GM13977 (cell line): ENCODE data around the gene CDR2.
"Not testable (repeated sequence)": the region's sequence is repeated elsewhere in the genome, so short reads cannot be mapped to it uniquely, and the experiment has no call there.

Experiments
- DNase-seq: peaks from one replicate; pipeline ENCODE4 v3.0.0; 2012; ENCODE audit warnings: low spot score
- in situ Hi-C: fragments of 300-500 bp; cut with MboI; formaldehyde crosslinking; loops from one replicate; pipeline ENCODE4 v1.12.0; 2022; ENCODE audit warnings: low sequenced_read_pairs, low pct_unique_long_range_greater_than_20kb, mixed read lengths, inconsistent platforms; ENCODE audit not compliant: unreplicated experiment
- TF ChIP-seq, protein P1 (sequence below): IDR thresholded peaks from 2 replicates; pipeline ENCODE4 v1.5.1; 2012; ENCODE audit warnings: mild to moderate bottlenecking, control low read depth; ENCODE audit not compliant: insufficient read depth; ENCODE audit errors: extremely low read depth, missing control alignments

Gene CDR2

DNA sequence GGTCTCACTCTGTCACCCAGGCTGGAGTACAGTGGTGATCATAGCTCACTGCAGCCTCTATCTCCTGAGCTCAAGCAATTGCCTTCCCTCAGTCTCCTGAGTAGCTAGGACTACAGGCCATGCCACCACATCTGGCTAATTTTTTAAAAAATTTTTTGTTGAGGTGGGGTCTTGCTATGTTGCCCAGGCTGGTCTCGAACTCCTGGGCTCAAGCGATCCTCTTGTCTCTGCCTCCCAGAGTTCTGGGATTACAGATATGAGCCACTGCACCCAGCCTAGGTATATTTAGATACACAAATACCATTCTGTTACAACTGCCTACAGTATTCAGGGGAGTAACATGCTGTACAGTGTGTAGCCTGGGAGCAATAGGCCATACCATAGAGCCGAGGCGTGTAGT lies 62.9 kb downstream of the CDR2 start:
- in situ Hi-C loops, result no loop called here
- TF ChIP-seq, protein P1, sequence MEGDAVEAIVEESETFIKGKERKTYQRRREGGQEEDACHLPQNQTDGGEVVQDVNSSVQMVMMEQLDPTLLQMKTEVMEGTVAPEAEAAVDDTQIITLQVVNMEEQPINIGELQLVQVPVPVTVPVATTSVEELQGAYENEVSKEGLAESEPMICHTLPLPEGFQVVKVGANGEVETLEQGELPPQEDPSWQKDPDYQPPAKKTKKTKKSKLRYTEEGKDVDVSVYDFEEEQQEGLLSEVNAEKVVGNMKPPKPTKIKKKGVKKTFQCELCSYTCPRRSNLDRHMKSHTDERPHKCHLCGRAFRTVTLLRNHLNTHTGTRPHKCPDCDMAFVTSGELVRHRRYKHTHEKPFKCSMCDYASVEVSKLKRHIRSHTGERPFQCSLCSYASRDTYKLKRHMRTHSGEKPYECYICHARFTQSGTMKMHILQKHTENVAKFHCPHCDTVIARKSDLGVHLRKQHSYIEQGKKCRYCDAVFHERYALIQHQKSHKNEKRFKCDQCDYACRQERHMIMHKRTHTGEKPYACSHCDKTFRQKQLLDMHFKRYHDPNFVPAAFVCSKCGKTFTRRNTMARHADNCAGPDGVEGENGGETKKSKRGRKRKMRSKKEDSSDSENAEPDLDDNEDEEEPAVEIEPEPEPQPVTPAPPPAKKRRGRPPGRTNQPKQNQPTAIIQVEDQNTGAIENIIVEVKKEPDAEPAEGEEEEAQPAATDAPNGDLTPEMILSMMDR, result no peak

DNA sequence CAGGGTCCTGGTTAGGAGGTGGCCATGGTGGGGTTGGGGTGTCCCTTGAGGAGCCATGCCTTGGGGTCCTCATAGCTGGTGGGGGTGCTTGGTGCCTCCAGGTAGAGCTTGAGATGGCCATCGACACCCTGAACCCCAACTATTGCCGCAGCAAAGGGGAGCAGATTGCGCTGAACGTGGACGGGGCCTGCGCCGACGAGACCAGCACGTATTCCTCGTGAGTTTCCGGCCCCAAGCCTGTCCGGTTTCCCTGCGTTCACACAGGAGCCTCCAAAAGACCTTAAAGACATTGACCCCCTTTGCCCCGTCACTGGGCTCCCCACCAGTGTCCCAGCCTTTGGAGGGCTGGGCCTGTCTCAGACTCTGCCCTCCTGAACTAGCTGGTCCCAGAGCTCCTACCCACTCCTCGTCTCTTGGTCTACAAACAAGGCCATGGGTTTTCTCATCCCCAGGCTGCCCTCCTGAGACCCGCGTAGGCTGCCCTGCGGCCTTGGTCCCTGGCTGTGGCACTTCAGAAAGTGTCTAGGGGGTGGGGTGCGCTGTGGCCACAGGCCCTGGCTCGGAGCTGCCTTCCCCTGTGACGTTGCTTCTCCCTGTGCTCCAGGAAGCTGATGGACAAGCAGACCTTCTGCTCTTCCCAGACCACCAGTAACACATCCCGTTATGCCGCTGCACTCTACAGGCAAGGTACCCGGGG lies 65.4 kb downstream of the CDR2 start:
- in situ Hi-C loops, result no loop called here
- no peak for DNase-seq
- TF ChIP-seq, protein P1, result no peak

More for the DNA sequence above, 62.9 kb downstream of the CDR2 start:
- DNase-seq, result no peak

DNA sequence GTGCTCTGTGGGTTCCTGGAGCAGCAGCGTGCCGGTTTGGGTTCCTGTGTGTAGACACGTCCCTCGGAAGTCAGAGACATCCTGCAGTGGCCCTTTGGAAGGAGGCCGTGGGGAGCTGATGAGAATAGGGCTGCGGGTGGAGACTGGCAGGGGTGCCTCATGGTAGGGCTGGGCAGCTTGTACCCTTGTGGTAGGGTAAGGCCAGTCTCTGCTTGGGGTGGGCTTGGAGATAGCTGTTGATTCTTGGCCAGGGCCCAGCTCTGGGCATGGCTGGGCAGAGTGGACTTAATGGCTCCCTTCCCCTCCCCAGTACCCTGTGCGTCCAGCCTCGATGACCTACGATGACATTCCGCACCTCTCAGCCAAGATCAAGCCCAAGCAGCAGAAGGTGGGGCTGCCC lies 66.6 kb downstream of the CDR2 start:
- no peak for DNase-seq
- in situ Hi-C loops, result no loop called here
- TF ChIP-seq, protein P1, result no peak

DNA sequence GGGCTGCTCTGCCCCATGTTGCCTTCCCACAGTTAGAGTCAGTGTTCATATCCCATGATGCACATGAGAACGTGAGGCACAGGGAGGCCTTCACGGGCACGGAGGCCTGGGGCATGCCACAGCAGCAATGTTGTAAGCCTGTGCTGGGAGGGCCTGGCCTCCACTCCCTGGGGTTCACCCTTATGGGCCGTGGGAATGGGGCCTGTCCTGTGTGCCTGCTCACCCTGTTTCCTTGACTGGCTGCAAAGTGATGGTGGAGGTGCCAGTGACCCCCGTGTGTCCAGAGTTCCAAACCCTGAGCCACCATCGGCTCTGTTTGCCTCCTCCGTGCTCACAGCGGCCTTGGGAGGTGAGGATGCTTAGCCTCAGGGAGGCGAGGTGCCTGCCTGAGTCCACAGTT lies 67.6 kb downstream of the CDR2 start:
- in situ Hi-C loops, result no loop called here
- DNase-seq, result no peak
- TF ChIP-seq, protein P1, result no peak

DNA sequence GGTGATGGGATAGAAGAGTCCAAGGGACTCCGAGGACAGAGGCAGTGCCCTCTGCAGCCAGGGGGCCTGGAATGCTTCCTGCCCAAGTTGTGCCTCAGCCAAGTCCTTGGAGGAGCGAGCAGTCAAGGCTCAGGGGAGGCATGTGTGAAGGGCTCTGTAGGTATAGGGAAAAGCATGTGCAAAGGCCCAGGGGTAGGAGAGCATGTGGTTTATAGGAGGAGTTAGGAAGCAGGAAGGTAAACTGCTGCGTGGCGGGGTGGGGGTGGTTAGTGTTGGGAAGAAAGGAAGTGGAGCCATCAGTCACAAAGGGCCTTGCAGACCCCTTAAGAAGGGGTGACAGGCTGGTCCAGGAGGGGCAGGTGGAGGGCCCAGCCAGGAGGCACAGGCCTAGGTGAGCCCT lies 70.0 kb downstream of the CDR2 start:
- no peak for DNase-seq
- TF ChIP-seq, protein P1, result no peak
- in situ Hi-C loops, result no loop called here

DNA sequence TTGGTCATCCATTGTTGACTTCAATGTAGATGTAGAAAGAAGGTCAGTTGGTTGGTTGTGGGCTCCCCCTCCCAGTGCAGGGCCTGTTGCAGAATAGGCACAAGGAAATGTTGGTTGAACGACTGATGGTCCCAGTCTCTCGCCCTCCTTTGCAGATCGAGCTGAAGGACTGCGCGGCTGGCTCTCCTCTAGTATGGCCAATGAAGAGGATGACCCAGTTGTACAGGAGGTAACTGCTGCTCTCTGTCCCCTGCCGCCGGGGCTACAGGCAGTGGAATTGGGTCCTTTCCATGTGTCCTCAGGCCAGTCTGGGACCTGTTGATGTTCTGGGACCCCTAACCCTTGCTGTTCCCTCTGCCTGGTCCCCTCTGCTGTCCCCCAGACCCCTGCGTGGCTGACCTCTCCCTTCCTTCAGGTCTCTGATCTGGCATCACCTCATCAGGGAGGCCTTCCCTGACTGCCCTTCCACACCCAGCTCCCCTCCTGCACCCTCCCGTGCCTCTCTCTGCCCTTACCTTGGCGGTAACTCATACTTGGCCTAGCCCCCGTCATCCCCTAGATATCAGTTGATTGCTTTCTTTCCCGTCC lies 71.5 kb downstream of the CDR2 start:
- TF ChIP-seq, protein P1, result no peak
- in situ Hi-C loops, result no loop called here

DNA sequence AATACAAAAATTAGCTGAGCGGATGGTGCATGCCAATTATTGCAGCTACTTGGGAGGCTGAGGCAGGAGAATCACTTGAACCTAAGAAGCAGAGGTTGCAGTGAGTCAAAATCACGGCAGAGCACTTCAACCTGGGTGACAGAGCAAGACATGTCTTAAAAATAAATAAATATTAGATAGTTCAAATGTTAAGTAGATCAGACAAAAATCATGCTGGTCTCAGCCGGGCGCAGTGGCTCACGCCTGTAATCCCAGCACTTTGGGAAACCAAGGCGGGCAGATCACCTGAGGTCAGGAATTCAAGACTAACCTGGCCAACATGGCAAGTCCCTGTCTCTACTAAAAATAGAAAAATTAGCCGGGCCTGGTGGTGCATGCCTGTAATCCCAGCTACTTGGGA lies 73.0 kb downstream of the CDR2 start:
- in situ Hi-C loops, DNase-seq: not testable (repeated sequence)

More for the DNA sequence above, 71.5 kb downstream of the CDR2 start:
- DNase-seq, result no peak
